IMR-90 (cell line): ENCODE results near the gene KRTAP29-1. TPM values are rescaled to one million over a fixed set of nuclear protein-coding genes. Genes with fewer than 3 reads are reported as not detected.

Experiments used
- ATAC-seq: fragments of 200-7000 bp; cut with Tn5 transposase; 2 replicates; pipeline ENCODE4 v1.9.1; 2020; ENCODE audit warnings: low read depth, mild to moderate bottlenecking, moderate library complexity
- BruUV-seq: library from RNA; stranded (reverse); fragments of 400-500 nt; replicated peaks from 2 replicates; lab custom pipeline; 2021; lab: Mats Ljungman, UMichigan
- CTCF ChIA-PET: fragments of 300-600 bp; formaldehyde crosslinking; extraction: SDS; loops from one replicate; lab custom pipeline; 2021; ENCODE audit warnings: antibody characterized with exemption; lab: Yijun Ruan, JAX
- POLR2A ChIA-PET: fragments of 300-600 bp; sonication (Branson Sonifier 250); formaldehyde crosslinking; loops from one replicate; lab custom pipeline; 2022; ENCODE audit warnings: antibody characterized with exemption; ENCODE audit not compliant: unreplicated experiment; lab: Charles Lee
- DNase-seq: peaks from one replicate; pipeline ENCODE4 v3.0.0; 2013
- H2AFZ ChIP-seq: replicated peaks from 2 replicates; pipeline ENCODE3; 2013; ENCODE audit warnings: low read length, mild to moderate bottlenecking; ENCODE audit not compliant: poor library complexity
- H2AK5ac ChIP-seq: 2 replicates; pipeline ENCODE4 v1.6.1; 2013; ENCODE audit warnings: low read depth, low read length, inconsistent platforms
- H2AK9ac ChIP-seq: replicated peaks from 2 replicates; pipeline ENCODE3; 2013; ENCODE audit warnings: mild to moderate bottlenecking, low read depth, low read length, moderate library complexity; ENCODE audit not compliant: poor library complexity
- H2BK120ac ChIP-seq: 2 replicates; pipeline ENCODE4 v1.6.1; 2013; ENCODE audit warnings: low read depth, low read length, inconsistent platforms
- H2BK15ac ChIP-seq: 3 replicates; pipeline ENCODE4 v1.6.1; 2013; ENCODE audit warnings: low read depth, low read length, inconsistent platforms
- H2BK20ac ChIP-seq: 2 replicates; pipeline ENCODE4 v1.6.1; 2013; ENCODE audit warnings: low read depth, mild to moderate bottlenecking, inconsistent platforms, low read length, moderate library complexity
- H2BK5ac ChIP-seq: 2 replicates; pipeline ENCODE4 v1.6.1; 2013; ENCODE audit warnings: mild to moderate bottlenecking, low read depth, low read length, inconsistent platforms; ENCODE audit not compliant: poor library complexity, severe bottlenecking
- H3K14ac ChIP-seq: replicated peaks from 2 replicates; pipeline ENCODE4 v1.6.1; 2013; ENCODE audit warnings: low read depth, low read length, inconsistent platforms
- H3K18ac ChIP-seq: 2 replicates; pipeline ENCODE4 v1.6.1; 2013; ENCODE audit warnings: low read depth, low read length, control low read depth
- H3K23ac ChIP-seq: 2 replicates; pipeline ENCODE4 v1.6.1; 2013; ENCODE audit warnings: low read depth, low read length, inconsistent platforms
- H3K27ac ChIP-seq: 2 replicates; pipeline ENCODE4 v1.5.1; 2013; ENCODE audit warnings: mild to moderate bottlenecking, control low read depth, low read length; ENCODE audit not compliant: insufficient read depth
- H3K27me3 ChIP-seq: 2 replicates; pipeline ENCODE4 v1.6.1; 2013; ENCODE audit warnings: low read length; ENCODE audit not compliant: control insufficient read depth, insufficient read depth
- H3K36me3 ChIP-seq: 2 replicates; pipeline ENCODE4 v1.6.1; 2013; ENCODE audit warnings: low read length, mixed read lengths; ENCODE audit not compliant: control insufficient read depth, insufficient read depth
- H3K4ac ChIP-seq: 2 replicates; pipeline ENCODE4 v1.6.1; 2013; ENCODE audit warnings: low read depth, low read length, inconsistent platforms
- H3K4me1 ChIP-seq: 2 replicates; pipeline ENCODE4 v1.6.1; 2013; ENCODE audit warnings: low read length, mixed read lengths; ENCODE audit not compliant: control insufficient read depth, insufficient read depth
- H3K4me2 ChIP-seq: 2 replicates; pipeline ENCODE4 v1.6.1; 2013; ENCODE audit warnings: low read depth, mild to moderate bottlenecking, control low read depth, low read length, moderate library complexity
- H3K4me3 ChIP-seq: 2 replicates; pipeline ENCODE4 v1.5.1; 2013; ENCODE audit warnings: low read depth, mild to moderate bottlenecking, control low read depth, low read length, moderate library complexity; ENCODE audit not compliant: insufficient read depth
- H3K56ac ChIP-seq: 2 replicates; pipeline ENCODE4 v1.6.1; 2013; ENCODE audit warnings: low read length, inconsistent platforms; ENCODE audit not compliant: insufficient read depth; ENCODE audit errors: extremely low read depth
- H3K79me1 ChIP-seq, 2 experiments: 2 replicates each; pipeline ENCODE4 v1.6.1; 2013; ENCODE audit warnings: low read length in 2 of 2, inconsistent platforms in 1 of 2, low read depth in 1 of 2
- H3K9ac ChIP-seq: 2 replicates; pipeline ENCODE4 v1.6.1; 2013; ENCODE audit warnings: low read depth, low read length, control low read depth
- H3K9me1 ChIP-seq: 2 replicates; pipeline ENCODE4 v1.6.1; 2013; ENCODE audit warnings: low read length, inconsistent platforms; ENCODE audit not compliant: insufficient read depth
- H3K9me3 ChIP-seq: 2 replicates; pipeline ENCODE4 v1.6.1; 2013; ENCODE audit warnings: low read length; ENCODE audit not compliant: control insufficient read depth, insufficient read depth
- H4K20me1 ChIP-seq: 2 replicates; pipeline ENCODE4 v1.6.1; 2013; ENCODE audit warnings: low read length, inconsistent platforms; ENCODE audit not compliant: insufficient read depth
- H4K5ac ChIP-seq: 2 replicates; pipeline ENCODE4 v1.6.1; 2013; ENCODE audit warnings: mild to moderate bottlenecking, low read depth, low read length, control low read depth
- H4K8ac ChIP-seq, 2 experiments: 2 replicates each; pipeline ENCODE4 v1.6.1; 2013; ENCODE audit warnings: low read depth in 2 of 2, low read length in 2 of 2, control low read depth in 1 of 2, inconsistent platforms in 1 of 2
- H4K91ac ChIP-seq: 2 replicates; pipeline ENCODE4 v1.6.1; 2013; ENCODE audit warnings: low read depth, low read length, inconsistent platforms; ENCODE audit not compliant: insufficient read depth
- BHLHE40 ChIP-seq: fragments of 150-350 bp; IDR thresholded peaks from 2 replicates; pipeline ENCODE4 v1.6.1; 2016; ENCODE audit warnings: mild to moderate bottlenecking, low read depth, low read length
- CEBPB ChIP-seq: IDR thresholded peaks from 2 replicates; pipeline ENCODE4 v1.6.1; 2012; ENCODE audit warnings: low read depth, low read length, improper control_type of control experiment
- CHD1 ChIP-seq: IDR thresholded peaks from 2 replicates; pipeline ENCODE4 v1.6.1; 2012; ENCODE audit warnings: low read depth, low read length, improper control_type of control experiment
- FOS ChIP-seq: fragments of 150-350 bp; IDR thresholded peaks from 2 replicates; pipeline ENCODE4 v1.6.1; 2016; ENCODE audit warnings: low read depth, low read length
- MAFK ChIP-seq: IDR thresholded peaks from 2 replicates; pipeline ENCODE4 v1.6.1; 2012; ENCODE audit warnings: low read depth, low read length, improper control_type of control experiment
- MAZ ChIP-seq: IDR thresholded peaks from 2 replicates; pipeline ENCODE4 v1.6.1; 2012; ENCODE audit warnings: low read depth, mild to moderate bottlenecking, low read length, improper control_type of control experiment, moderate library complexity, borderline replicate concordance
- MXI1 ChIP-seq: IDR thresholded peaks from 2 replicates; pipeline ENCODE4 v1.6.1; 2012; ENCODE audit warnings: low read depth, mild to moderate bottlenecking, low read length, moderate library complexity, borderline replicate concordance
- NFE2L2 ChIP-seq: fragments of 150-350 bp; IDR thresholded peaks from 2 replicates; pipeline ENCODE4 v1.6.1; 2016; ENCODE audit warnings: low read depth, mild to moderate bottlenecking, low read length
- POLR2A ChIP-seq: IDR thresholded peaks from 2 replicates; pipeline ENCODE4 v1.6.1; 2012; ENCODE audit warnings: mild to moderate bottlenecking, low read depth, low read length
- RAD21 ChIP-seq: IDR thresholded peaks from 2 replicates; pipeline ENCODE4 v1.6.1; 2012; ENCODE audit warnings: low read length, improper control_type of control experiment
- RCOR1 ChIP-seq: IDR thresholded peaks from 2 replicates; pipeline ENCODE4 v1.6.1; 2012; ENCODE audit warnings: mild to moderate bottlenecking, low read length, improper control_type of control experiment; ENCODE audit not compliant: insufficient replicate concordance
- RFX5 ChIP-seq: IDR thresholded peaks from 2 replicates; pipeline ENCODE4 v1.8.0; 2012; ENCODE audit warnings: low read depth, mild to moderate bottlenecking, low read length, moderate library complexity
- SMC3 ChIP-seq: fragments of 150-350 bp; IDR thresholded peaks from 2 replicates; pipeline ENCODE4 v1.6.1; 2016; ENCODE audit warnings: low read depth, mild to moderate bottlenecking, antibody characterized with exemption, low read length, moderate library complexity
- WGBS, 2 experiments: methylation state at CpG; one replicate each; pipeline versions ENCODE4 v1.1.5 to v1.1.7; 2013; ENCODE audit warnings: missing lambda C conversion rate in 2 of 2; ENCODE audit not compliant: insufficient read length in 1 of 2; ENCODE audit errors: extremely low coverage in 2 of 2; 5-methylcytosine and 5-hydroxymethylcytosine counted together
- dilution Hi-C: fragments of 300-500 bp; cut with HindIII; formaldehyde crosslinking; loops from one replicate; pipeline ENCODE4 v1.14.3; 2018; ENCODE audit warnings: low sequenced_read_pairs; ENCODE audit not compliant: unreplicated experiment
- in situ Hi-C: fragments of 300-500 bp; cut with MboI; formaldehyde crosslinking; loops from 3 replicates; pipeline ENCODE4 v1.14.3; 2019; ENCODE audit warnings: low sequenced_read_pairs, inconsistent platforms, mixed read lengths
- intact Hi-C: fragments of 100-400 bp; cut with micrococcal nuclease; formaldehyde crosslinking; loops from 2 replicates; pipeline ENCODE4 v1.10.0; 2022
- polyA plus RNA-seq, 3 experiments: library from polyadenylated mRNA; depleted of rRNA; stranded (reverse); fragments of >200 nt; gene quantifications; 2 replicates each; pipeline ENCODE4 v1.2.3, GENCODE V29; 2012; ENCODE audit warnings: low replicate concordance in 1 of 3
- total RNA-seq: library from RNA; depleted of rRNA; stranded (reverse); fragments of >200 nt; gene quantifications from 2 replicates; pipeline ENCODE4 v1.2.3, GENCODE V29; 2012
- TF ChIP-seq, protein P1 (sequence below): conservative IDR thresholded peaks from 2 replicates; pipeline ENCODE4 v1.5.1; 2012; ENCODE audit warnings: mild to moderate bottlenecking, low read depth, low read length, improper control_type of control experiment
- TF ChIP-seq, protein P2 (sequence below): fragments of 150-350 bp; IDR thresholded peaks from 2 replicates; pipeline ENCODE4 v1.6.1; 2016; ENCODE audit warnings: low read depth, mild to moderate bottlenecking, low read length, moderate library complexity, borderline replicate concordance
- TF ChIP-seq, protein P3 (sequence below): fragments of 150-350 bp; IDR thresholded peaks from 2 replicates; pipeline ENCODE4 v1.6.1; 2017; ENCODE audit warnings: mild to moderate bottlenecking, antibody characterized with exemption, low read length, low read depth

KRTAP29-1 gene
- total and polyA plus RNA-seq, 2 of the 4 experiments (the other 2 are of a cell fraction), result not detected

DNA sequence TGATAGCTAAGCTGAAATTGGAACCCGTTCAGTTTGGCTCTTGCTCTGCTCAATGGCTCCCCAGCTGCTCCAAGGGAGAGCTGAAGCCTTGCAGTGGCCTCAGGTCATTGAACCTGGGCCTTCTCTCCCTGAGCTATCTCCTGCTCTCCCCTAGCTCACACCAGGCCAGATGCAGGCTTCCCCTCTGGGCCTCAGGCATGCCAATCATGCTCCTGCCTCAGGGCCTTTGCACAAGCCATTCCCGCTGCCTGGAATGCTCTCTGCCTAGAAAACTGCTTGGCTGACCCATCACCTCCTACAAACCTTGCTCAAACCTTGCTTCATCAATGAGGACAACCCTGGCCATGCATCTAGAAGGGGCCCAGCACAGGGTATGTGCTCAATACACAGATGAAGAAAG lies 29.6 kb upstream of the KRTAP29-1 start:
- in situ Hi-C loops, result loop anchor here (5.0 kb wide), 1 partner anchor 330 kb away; no protein-coding TSS in a partner anchor
- no peak overlapping the region for H2BK20ac ChIP-seq
- BruUV-seq, result no TSS peak
- H3K9me3 ChIP-seq, result no peaks in the 10 kb centered on the region
- no peak overlapping the region for H4K91ac ChIP-seq
- no peak overlapping the region for H2BK5ac ChIP-seq
- no peak overlapping the region for H2AFZ ChIP-seq
- no peak for TF ChIP-seq CEBPB
- TF ChIP-seq RFX5, result no peak
- TF ChIP-seq MAZ, result no peak
- TF ChIP-seq FOS, result no peak
- TF ChIP-seq CHD1, result no peak
- TF ChIP-seq, protein P1, sequence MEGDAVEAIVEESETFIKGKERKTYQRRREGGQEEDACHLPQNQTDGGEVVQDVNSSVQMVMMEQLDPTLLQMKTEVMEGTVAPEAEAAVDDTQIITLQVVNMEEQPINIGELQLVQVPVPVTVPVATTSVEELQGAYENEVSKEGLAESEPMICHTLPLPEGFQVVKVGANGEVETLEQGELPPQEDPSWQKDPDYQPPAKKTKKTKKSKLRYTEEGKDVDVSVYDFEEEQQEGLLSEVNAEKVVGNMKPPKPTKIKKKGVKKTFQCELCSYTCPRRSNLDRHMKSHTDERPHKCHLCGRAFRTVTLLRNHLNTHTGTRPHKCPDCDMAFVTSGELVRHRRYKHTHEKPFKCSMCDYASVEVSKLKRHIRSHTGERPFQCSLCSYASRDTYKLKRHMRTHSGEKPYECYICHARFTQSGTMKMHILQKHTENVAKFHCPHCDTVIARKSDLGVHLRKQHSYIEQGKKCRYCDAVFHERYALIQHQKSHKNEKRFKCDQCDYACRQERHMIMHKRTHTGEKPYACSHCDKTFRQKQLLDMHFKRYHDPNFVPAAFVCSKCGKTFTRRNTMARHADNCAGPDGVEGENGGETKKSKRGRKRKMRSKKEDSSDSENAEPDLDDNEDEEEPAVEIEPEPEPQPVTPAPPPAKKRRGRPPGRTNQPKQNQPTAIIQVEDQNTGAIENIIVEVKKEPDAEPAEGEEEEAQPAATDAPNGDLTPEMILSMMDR, result no peak
- TF ChIP-seq, protein P2, sequence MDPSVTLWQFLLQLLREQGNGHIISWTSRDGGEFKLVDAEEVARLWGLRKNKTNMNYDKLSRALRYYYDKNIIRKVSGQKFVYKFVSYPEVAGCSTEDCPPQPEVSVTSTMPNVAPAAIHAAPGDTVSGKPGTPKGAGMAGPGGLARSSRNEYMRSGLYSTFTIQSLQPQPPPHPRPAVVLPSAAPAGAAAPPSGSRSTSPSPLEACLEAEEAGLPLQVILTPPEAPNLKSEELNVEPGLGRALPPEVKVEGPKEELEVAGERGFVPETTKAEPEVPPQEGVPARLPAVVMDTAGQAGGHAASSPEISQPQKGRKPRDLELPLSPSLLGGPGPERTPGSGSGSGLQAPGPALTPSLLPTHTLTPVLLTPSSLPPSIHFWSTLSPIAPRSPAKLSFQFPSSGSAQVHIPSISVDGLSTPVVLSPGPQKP, result no peak
- no peak for TF ChIP-seq MXI1
- no peak for TF ChIP-seq SMC3
- TF ChIP-seq MAFK, result no peak
- TF ChIP-seq POLR2A, result no peak
- TF ChIP-seq RAD21, result no peak
- TF ChIP-seq RCOR1, result no peak
- TF ChIP-seq, protein P3, sequence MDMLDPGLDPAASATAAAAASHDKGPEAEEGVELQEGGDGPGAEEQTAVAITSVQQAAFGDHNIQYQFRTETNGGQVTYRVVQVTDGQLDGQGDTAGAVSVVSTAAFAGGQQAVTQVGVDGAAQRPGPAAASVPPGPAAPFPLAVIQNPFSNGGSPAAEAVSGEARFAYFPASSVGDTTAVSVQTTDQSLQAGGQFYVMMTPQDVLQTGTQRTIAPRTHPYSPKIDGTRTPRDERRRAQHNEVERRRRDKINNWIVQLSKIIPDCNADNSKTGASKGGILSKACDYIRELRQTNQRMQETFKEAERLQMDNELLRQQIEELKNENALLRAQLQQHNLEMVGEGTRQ, result no peak
- no peak for TF ChIP-seq NFE2L2
- no peak for TF ChIP-seq BHLHE40
- no peak overlapping the region for H3K14ac ChIP-seq
- CTCF ChIA-PET, result no interaction called here
- no peak overlapping the region for H2AK5ac ChIP-seq
- no peak overlapping the region for H4K8ac ChIP-seq
- no peak overlapping the region for H3K9ac ChIP-seq
- H3K4me2 ChIP-seq, result no peak overlapping the region
- DNase-seq, result no peak
- H3K27me3 ChIP-seq, result peaks cover 3% of the 10 kb centered on the region
- H3K79me1 ChIP-seq, result no peaks in the 10 kb centered on the region
- H3K27ac ChIP-seq, result no peak overlapping the region
- no peak overlapping the region for H3K18ac ChIP-seq
- dilution Hi-C loops, result no loop called here
- no peaks in the 10 kb centered on the region for H3K4me1 ChIP-seq
- H3K23ac ChIP-seq, result no peak overlapping the region
- no peak overlapping the region for H3K4ac ChIP-seq
- no peak overlapping the region for H4K5ac ChIP-seq
- H2BK15ac ChIP-seq, result no peak overlapping the region
- no peak overlapping the region for H3K4me3 ChIP-seq
- H2AK9ac ChIP-seq, result no peak overlapping the region
- intact Hi-C loops, result no loop called here
- ATAC-seq, result no peak
- H3K56ac ChIP-seq, result no peak overlapping the region
- H2BK120ac ChIP-seq, result no peak overlapping the region
- H4K20me1 ChIP-seq, result no peaks in the 10 kb centered on the region
- WGBS, 2 experiments, result 60% methylated on average over 1 of the region's 2 CpGs; no CpG with 5 or more reads in 1 of the 2 experiments
- peaks cover 3% of the 10 kb centered on the region; the same call in 1 of the 2 replicates for H3K9me1 ChIP-seq
- no peaks in the 10 kb centered on the region for H3K36me3 ChIP-seq
- POLR2A ChIA-PET, result no interaction called here
